GM19025 (cell line): ENCODE data around the gene LANCL3.
"Not testable (repeated sequence)": the region's sequence is repeated elsewhere in the genome, so short reads cannot be mapped to it uniquely, and the experiment has no call there.

Experiments used
- ATAC-seq: cut with Tn5 transposase; IDR thresholded peaks from one replicate; pipeline ENCODE4 v1.9.1; 2021; ENCODE audit warnings: mild to moderate bottlenecking, low read depth, moderate library complexity; ENCODE audit not compliant: unreplicated experiment

The LANCL3 gene

GRCh38 chrX:37571426-37572107, at the start of gene LANCL3:
TSS of gene LANCL3 (plus strand) at chrX:37571661. CDS start at chrX:37571871, 210 bp downstream.
- ATAC-seq, result not testable (repeated sequence)

DNA sequence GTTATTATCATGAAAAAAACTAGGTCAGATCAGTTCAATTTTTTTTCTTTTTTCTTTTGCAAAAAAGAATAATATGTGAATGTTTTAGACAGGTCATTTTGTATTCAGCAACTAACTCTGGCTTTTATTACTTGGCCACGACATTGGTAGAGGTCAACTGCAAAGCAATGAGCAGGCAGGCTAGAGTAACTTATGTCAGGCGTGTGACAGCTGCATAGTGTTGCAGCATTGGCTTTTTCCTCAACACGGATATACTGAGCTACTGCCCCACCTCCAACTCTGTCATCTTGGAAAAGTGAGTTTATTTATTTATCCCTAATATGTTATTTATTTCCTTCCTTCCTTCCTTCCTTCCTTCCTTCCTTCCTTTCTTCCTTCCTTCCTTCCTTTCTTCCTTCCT, 47.8 kb upstream of the LANCL3 start:
- ATAC-seq, result not testable (repeated sequence)

GRCh38 chrX:37541991-37542390, 29.5 kb upstream of the LANCL3 start:
- no peak for ATAC-seq

- no peak for ATAC-seq
These were observed 28.7 kb upstream of the LANCL3 start for GRCh38 chrX:37542791-37543190.

DNA sequence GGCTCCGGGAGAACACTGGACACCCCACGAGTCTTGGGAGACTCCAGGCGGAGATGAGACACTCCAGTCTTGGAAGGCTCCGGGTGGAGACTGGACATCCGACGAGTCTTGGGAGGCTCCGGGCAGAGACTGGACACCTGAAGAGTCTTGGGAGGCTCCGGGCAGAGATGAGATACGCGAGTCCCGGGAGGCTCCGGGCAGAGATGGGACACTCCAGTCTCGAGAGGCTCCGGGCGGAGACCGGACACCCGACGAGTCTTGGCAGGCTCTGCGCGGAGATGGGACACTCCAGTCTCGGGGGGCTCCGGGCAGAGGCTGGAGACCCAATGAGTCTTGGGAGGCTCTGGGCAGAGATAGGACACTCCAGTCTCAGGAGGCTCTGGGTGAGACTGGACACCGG, 28.1 kb upstream of the LANCL3 start:
- ATAC-seq, result no peak

DNA sequence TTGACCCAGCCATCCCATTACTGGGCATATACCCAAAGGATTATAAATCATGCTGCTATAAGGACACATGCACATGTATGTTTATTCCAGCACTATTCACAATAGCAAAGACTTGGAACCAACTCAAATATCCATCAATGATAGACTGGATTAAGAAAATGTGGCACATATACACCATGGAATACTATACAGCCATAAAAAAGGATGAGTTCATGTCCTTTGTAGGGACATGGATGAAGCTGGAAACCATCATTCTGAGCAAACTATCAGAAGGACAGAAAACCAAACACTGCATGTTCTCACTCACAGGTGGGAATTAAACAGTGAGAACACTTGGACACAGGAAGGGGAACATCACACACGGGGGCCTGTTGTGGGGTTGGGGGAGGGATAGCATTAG, 26.9 kb upstream of the LANCL3 start:
- ATAC-seq, result not testable (repeated sequence)

GRCh38 chrX:37545066-37545465, 26.4 kb upstream of the LANCL3 start:
- no peak for ATAC-seq

DNA sequence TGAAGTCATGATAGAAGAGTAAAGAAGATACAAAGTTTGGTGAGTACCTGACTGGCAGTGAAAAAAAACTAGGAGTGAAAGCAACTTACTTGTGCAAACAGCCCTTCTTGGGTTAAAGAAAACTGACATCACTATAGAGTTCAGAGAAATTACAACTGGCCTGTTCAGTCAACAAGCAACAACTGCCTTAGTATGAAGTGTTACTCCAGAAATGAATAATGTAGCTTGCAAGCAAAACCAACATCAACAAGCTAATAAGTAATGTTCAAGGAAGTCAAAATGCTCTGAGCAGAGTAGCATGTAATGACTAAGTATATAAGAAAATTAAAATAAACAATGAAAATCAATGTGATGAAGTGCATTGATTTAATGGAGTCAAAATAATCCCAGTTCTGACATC, 21.8 kb upstream of the LANCL3 start:
- not testable (repeated sequence) for ATAC-seq

DNA sequence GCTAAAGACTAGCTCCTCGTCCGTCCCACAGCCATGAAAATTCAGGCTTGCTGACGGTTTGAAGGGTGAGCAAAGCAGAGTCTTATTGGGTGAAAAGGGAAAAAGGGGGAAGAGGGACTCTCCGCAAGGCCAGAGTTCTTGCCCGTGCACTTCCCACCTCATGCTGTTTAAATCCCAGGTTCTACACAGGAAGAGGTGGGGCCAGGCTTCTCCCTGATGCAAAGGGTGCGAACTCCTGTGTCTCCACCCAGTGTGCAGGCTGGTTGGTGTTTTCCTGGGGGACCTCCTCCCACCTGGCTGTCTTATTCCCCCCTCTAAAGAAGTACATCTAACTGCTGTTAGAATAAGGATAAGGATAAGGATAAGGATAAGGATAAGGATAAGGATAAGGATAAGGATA, 18.0 kb upstream of the LANCL3 start:
- ATAC-seq, result no peak

DNA sequence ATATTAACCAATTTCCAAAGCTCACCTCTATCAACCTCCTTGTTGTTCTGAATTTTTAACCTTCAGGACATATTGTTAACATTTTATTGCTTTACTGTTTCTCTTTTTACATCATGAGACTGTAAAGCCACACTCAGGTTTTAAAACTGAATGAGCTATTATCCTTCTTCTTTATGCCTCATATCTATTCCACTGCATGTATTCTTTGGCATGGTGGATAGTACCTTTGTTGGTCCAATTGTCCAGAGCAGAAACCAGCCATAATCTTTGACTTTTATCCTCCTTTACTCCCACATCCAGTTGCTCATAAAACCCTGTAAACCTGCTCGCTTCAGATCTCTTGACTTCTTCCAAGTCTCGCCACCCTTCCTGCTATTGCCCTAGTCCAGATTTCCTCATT, 6.2 kb upstream of the LANCL3 start:
- ATAC-seq, result not testable (repeated sequence)

DNA sequence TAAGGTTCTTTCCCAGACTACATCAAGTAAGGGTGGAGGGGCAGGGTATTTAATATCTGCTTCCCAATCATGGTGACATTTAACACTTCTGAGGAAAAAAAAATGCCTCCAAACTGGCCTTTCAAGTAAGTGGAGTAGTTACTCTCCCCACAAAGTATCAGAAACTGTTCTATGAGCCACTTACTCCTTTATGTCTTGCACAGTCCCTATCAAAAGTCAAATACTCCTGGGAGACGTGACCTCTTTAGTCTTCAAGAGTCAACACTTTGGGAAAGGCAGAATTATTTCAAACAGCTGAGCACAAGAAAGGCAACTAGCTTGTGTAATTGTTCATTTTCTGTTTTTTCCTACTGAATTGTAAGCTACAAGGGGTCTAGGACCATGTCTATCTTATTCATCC, 1.1 kb upstream of the LANCL3 start:
- ATAC-seq, result not testable (repeated sequence)

DNA sequence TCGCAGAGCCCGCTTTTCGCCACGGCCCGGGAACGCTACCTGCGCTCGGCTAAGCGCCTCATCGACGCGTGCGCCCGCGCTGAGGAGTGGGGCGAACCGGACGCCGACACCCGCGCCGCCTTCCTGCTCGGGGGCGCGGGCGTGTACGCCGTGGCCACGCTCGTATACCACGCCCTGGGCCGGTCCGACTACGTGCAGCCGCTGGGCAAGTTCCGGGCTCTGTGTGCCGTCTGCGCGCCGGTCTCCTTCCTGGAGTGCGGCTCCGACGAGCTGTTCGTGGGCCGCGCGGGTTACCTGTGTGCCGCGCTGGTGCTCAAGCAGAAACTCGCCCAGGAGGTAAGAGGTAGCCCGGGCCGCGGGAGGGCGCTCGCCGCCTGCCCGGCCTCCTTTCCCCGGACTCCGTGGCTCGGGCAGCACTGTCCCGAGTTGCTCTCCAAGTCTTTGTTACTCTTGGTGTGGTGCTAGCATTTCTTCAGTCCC, 687 bp downstream of the LANCL3 start:
- ATAC-seq, result not testable (repeated sequence)

DNA sequence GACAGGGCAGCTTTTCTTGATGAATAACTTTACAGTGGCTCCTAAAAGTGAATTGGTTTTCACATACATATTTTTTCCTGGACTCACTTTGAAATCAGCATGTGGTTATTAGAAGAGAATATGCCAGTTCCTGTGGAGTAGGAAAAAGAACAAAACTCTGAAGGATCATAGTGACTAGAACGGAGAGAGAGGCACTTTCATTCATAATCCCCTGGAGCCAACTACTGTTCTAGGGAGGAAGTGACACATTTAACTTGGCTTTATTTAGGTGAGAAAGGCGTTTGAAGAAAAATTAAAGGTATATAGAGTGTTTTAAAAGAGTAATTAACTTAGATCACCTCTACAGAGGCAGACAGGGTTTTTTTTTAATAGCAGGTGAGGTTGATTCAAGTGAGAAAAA, 1.7 kb downstream of the LANCL3 start:
- not testable (repeated sequence) for ATAC-seq

DNA sequence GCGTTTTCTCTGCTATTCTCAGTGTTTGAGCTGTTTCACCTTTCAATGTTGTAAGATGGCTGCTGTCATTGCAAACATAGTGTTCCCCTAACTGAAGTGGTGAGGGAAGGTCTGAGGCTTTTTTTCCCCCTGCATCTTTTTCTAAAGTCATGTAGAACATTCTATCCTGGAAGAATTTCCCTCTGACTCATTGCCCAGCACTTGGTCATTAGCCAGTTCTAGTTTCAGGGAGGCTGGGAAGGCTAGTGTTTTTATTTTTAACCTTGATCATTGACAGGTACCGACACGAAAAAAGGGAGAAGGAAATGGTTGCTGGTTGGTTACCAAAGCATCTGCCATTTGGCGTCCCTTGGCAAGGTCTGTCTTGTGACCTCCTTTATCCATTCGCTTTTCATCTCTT, 6.6 kb downstream of the LANCL3 start:
- ATAC-seq, result no peak

- ATAC-seq, result no peak
These were observed 8.6 kb downstream of the LANCL3 start for GRCh38 chrX:37580080-37580479.

GRCh38 chrX:37587337-37587736, 15.9 kb downstream of the LANCL3 start:
- not testable (repeated sequence) for ATAC-seq

DNA sequence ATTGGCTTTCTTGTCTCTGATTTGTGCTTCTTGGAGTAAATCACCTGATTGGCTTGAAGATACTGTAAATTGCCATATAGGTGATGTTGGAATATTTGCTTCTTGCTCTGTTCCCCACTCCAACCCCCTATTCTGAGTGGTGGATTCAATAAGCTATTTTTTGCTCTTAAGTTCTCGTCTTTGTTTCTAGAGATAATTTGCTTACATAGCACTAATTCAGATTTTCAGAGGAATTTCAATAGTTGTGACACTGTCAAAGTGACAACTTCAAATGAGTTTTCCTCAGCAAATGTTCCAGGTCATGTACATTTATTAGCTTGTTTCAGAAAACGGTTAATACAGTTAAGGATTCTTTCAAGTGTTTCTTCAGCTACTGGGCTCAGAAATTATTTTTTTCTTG, 18.6 kb downstream of the LANCL3 start:
- ATAC-seq, result no peak

DNA sequence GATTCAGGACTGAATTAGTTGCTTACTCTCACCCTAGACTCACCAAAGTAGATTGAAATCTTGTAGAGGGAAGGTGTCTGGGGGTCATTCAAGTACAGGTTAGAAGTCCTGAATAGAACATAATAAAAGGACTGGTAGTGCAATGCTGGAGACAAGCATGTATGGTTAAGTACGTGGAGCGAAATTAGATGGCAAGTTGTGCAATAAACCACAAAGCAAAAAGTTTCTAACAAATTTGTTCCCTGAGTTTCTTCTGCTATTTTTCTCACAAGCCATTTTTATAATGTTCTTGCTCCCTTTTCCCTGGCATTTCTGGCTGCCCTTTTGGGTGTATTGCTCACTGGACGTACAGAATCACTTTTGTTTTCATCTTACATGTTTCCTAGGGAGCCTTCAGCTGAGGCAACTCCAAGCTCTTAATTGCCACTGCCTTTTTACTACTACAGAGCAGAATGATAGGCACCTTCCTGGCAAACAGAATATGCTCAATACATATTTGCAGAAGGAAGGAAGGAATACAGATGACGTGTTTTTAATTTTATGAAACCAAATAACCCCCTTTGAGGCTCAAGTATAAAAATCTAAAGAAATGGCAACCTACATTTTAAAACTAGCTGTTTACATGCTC, 23.4 kb downstream of the LANCL3 start:
- no peak for ATAC-seq

GRCh38 chrX:37599729-37600128, 28.3 kb downstream of the LANCL3 start:
- no peak for ATAC-seq

GRCh38 chrX:37603938-37604409, 32.5 kb downstream of the LANCL3 start:
- ATAC-seq, result no peak

- no peak for ATAC-seq
These were observed 35.8 kb downstream of the LANCL3 start for GRCh38 chrX:37607243-37607642.

GRCh38 chrX:37608156-37608555, 36.7 kb downstream of the LANCL3 start:
- ATAC-seq, result no peak
